Measurements from ENCODE around the gene CLEC18B.
"Not testable (repeated sequence)": the region's sequence is repeated elsewhere in the genome, so short reads cannot be mapped to it uniquely, and the experiment has no call there.

The CLEC18B gene

DNA sequence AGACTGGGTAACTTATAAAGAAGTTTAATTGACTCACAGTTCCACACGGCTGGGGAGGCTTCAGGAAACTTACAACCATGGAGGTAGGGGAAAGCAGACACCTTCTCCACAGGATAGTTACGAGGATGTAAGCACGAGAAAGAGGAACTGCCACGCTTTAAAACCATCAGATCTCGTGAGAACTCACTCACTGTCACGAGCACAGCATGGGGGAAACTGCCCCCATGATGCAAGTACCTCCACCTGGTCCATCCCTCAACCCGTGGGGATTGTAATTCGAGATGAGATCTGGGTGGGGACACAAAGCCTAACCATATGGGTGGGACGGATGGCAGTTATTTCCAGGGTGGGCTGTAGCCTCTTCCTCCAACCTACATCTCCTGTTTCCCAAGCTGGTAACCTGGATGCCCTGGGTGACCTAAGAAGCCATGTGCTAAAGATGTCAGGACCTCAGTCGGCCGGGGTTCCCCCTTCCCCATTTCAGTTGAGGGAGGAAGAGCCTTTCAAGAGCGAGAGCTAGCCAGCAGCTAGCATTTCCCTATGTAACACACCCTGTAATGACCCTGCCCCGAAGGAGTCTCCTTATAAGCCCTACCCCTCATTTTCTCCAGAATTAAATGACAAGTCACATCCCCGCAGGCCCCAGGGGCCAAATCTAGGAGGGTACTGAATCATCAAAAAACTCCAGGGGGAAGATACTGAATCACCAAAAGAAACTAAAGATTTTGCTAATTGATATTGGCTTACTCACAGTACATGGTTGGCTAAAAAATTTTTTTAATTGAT is 16.9 kb downstream of the CLEC18B start:
- not testable (repeated sequence) for DNase-seq

- DNase-seq, result not testable (repeated sequence)
Observed at GRCh38 chr16:74400238-74400637, 21.0 kb downstream of the CLEC18B start.

DNA sequence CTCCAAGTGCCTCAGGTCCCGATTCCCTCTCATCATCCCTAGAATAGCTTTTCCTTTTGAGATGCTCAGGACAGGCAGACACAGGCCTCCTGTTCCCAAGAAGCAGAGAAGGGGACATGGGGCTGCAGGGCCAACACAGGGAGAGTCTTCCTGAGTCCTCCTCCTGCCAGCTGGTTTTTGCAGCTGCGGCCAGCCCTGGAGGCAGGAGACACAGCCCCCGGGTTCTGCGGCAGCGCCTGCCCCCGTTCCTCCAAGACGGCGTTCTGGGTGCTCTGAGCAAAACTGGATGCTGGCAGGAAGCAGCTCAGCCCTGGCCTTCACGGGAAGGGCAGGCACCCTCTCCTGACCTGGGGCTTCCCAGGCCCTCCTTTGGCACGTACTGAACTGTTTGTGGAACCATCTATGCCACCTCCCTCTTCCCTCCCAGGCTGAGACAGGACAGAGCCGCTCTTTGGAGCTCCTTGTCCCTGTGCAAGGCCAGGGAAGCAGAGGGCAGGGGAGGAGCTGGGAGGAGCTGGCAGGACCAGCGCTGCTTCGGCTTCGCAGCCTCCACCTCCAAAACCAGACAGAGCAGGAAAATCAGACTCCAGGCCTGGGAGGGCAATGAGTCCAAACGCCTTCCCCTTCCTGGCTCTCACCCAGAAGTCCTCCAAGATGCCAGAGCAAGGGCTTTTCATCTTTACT is 22.9 kb downstream of the CLEC18B start:
- DNase-seq, result peak; percentile 6

GRCh38 chr16:74396521-74397017 is 24.7 kb downstream of the CLEC18B start:
- peak; percentile 30 for DNase-seq

- DNase-seq, result not testable (repeated sequence)
Observed at GRCh38 chr16:74394604-74395003, 26.7 kb downstream of the CLEC18B start.

DNA sequence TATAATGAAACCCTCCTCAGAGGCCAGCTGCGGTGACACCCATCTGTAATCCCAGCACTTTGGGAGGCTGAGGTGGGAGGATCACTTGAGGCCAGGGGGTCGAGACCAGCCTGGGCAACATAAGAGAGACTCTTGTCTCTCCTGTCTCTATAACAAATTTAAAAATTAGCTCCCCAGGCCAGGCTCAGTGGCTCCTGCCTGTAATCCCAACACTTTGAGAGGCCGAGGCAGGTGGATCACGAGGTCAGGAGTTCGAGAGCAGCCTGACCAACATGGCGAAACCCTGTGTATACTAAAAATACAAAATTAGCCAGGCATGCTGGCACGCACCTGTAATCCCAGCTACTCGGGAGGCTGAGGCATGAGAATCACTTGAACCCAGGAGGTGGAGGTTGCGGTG is 27.1 kb downstream of the CLEC18B start:
- not testable (repeated sequence) for DNase-seq

GRCh38 chr16:74391454-74392050 is 29.7 kb downstream of the CLEC18B start:
- not testable (repeated sequence) for DNase-seq

DNA sequence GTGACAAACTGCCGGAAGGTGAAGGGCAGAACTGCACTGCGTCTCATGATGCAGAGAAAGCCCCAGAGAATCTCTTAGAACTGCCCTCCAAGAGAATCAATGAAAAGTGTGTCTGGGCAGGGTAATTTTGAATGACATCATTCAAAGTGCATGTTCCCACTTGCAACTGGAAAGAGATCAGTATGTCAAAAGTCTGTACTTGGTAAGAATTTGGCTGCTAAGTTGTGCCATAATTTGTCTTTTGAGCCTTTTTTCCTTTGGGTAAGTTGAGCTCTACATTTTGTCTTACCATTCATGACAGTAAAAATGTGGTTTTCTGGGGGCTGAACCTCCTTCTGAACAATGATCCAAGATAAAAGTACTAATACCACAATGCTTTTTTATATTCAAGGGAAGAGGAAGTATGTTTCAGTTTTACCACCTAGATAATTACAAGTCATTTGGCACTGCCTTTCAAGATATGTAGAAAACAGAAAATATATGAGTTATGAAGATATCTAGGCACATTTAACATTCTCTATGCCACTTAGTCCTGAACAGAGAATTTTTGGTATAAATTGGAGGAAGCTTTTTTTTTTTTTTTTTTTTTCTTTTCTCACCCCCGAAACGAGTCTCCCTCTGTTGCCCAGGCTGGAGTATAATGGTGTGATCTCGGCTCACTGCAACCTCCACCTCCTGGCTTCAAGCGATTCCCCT is 38.8 kb downstream of the CLEC18B start:
- DNase-seq, result not testable (repeated sequence)

DNA sequence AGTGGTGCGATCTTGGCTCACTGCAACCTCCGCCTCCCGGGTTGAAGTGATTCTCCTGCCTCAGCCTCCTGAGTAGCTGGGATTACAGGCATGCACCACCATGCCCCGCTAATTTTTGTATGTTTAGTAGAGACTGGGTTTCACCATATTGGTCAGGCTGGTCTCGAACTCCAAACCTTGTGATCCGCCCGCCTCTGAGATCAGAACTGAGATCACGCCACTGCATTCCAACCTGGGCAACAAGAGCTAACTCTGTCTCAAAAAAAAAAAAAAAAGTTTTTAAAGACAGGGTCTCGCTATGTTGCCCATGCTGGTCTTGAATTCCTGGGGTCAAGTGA is 47.5 kb downstream of the CLEC18B start:
- DNase-seq, result not testable (repeated sequence)

- no peak for DNase-seq
Observed at GRCh38 chr16:74372953-74373846, 48.1 kb downstream of the CLEC18B start.

DNA sequence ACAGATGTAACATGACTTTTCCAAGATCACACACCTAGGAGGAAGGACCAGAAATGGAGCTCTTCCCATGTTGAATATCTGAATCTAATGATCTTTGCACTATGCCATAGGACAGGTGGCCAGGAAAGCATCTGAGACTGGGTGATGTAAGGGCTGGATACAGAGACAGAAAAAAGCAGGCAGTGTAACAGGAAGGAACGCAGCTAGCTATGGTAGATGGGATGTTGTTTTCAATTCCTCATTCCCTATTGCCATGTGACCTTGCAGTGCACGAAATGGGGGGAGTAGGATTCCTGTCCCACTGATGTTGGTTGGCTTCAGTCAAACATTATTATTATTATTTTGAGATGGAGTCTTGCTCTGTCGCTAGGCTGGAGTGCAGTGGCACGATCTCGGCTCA is 48.9 kb downstream of the CLEC18B start:
- no peak for DNase-seq

GRCh38 chr16:74370338-74371135 is 50.7 kb downstream of the CLEC18B start:
- DNase-seq, result not testable (repeated sequence)

GRCh38 chr16:74368002-74368911 is 53.0 kb downstream of the CLEC18B start:
- DNase-seq, result peak; percentile 97

DNA sequence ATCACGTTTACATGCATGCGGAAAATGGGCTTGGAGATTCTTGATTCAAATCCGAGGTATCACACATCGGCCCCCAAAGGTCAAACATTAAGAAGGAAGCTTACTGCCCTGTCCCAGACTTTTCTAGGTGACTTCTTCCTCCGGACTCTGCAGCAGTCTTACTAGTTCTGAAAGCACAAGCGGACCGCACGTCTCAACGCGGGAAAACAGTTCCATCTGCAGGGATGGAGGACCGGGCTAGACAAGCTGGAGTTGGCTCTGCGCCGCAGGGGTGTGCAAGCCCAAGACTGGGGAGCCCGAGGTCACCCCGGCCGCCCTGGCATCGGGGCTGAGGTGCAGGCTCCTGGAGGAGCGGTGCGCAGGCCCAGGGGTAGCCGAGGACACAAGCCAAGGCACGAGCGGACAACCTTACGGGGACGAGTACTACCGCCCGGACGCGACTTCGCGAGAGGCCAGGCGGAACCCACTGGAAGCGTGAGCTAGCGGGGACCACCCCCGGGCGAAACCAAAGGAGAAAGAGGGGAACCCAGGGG is 53.7 kb downstream of the CLEC18B start:
- DNase-seq, result peak; percentile 68

DNA sequence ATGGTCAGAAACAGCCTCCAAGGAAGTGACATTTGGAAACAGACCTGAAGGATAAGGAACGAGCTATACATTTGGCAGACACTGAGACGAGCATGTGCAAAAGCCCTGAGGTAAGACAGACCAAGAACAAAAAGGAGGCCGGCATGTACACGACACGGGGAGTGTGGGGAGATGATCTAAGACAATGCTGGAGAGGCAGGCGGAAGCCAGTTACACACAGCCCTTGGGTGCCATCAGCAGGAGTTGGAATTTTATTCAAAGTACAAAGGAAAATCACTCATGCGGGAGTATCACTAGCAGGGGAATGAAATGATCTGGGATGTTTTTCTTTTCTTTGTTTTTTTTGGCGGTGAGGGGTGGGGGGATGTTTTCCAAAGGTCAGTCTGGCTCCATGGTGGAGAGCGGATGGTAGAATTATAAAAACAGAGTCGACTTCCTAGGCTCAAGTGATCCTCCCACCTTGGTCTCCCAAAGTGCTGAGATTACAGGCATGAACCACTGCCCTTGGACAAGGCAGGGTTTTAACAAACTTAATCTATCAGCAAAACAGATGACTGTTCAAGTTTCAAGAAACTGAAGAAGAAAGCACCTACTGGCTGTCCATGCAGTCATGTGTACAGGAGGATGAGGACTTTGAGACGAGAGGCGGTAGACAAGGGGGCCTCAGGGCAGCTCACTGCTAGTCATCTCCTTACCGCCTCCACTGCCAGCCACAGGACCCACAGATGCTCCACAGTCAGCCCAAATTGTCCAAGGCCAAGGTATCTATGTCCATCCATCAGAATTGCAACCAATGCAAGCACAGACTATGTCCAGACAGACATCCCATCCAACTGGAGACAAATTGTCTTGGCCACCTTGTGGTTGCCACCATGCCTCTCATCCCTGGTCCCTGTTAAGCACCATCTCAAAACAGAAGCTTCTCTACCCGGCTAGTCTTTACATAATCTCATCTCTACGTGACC is 59.4 kb downstream of the CLEC18B start:
- not testable (repeated sequence) for DNase-seq
